Muscle layer of colon (tissue), 2 donors: ENCODE data around the gene TBX21.
A peak's percentile ranks its signal among the peaks of the same experiment; 100 is the strongest.

Source experiments
- H3K27ac ChIP-seq: one replicate; pipeline ENCODE4 v1.7.0; 2013; ENCODE audit warnings: low read depth, mild to moderate bottlenecking, low read length, moderate library complexity
- H3K27me3 ChIP-seq, 2 donors: one replicate each; pipeline ENCODE4 v1.7.0; 2013; ENCODE audit warnings: low read length in 2 of 2, mild to moderate bottlenecking in 2 of 2; ENCODE audit not compliant: insufficient read depth in 2 of 2, control insufficient read depth in 1 of 2
- H3K36me3 ChIP-seq: one replicate; pipeline ENCODE4 v1.7.0; 2013; ENCODE audit warnings: mild to moderate bottlenecking, low read length; ENCODE audit not compliant: insufficient read depth
- H3K4me1 ChIP-seq: one replicate; pipeline ENCODE4 v1.7.0; 2013; ENCODE audit warnings: mild to moderate bottlenecking, low read length; ENCODE audit not compliant: insufficient read depth
- H3K4me3 ChIP-seq, 2 donors: one replicate each; pipeline ENCODE4 v1.7.0; 2013; ENCODE audit warnings: low read length in 2 of 2, low read depth in 1 of 2, mild to moderate bottlenecking in 1 of 2, moderate library complexity in 1 of 2
- H3K9ac ChIP-seq: one replicate; pipeline ENCODE4 v1.7.0; 2013; ENCODE audit warnings: low read length
- H3K9me3 ChIP-seq: one replicate; pipeline ENCODE4 v1.7.0; 2013; ENCODE audit warnings: mild to moderate bottlenecking, low read length
- donor health status: abdominal sarcoma.
- donor health status: Adenocarcinoma of cecum.

TBX21 gene

GRCh38 chr17:47692895-47693730 lies 39.9 kb upstream of the TBX21 start:
- Histone ChIP-seq H3K27me3 (no peaks in the 10 kb centered on the region), H3K9ac (no peak overlapping the region), H3K4me3 (peak overlapping the region; percentile 45 to 57), H3K36me3 (peaks cover 6% of the 10 kb centered on the region), H3K9me3 (no peaks in the 10 kb centered on the region), H3K27ac (no peak overlapping the region), H3K4me1 (peaks cover 12% of the 10 kb centered on the region)

GRCh38 chr17:47693731-47694580 lies 39.1 kb upstream of the TBX21 start, which contains the start of gene TBKBP1:
TBKBP1 (plus strand) TSS chr17:47694161; CDS start chr17:47696113, 1,952 bp downstream.
- peak within 1 kb of the TSS; percentile 68 for H3K27ac ChIP-seq
- peaks cover 6% of the 10 kb centered on the region for H3K36me3 ChIP-seq
- no peaks in the 10 kb centered on the region for H3K9me3 ChIP-seq
- H3K9ac ChIP-seq: no peak within 1 kb of the TSS
- no peaks in the 10 kb centered on the region for H3K27me3 ChIP-seq
- peaks cover 12% of the 10 kb centered on the region for H3K4me1 ChIP-seq
- peak within 1 kb of the TSS; percentile 73 to 77 for H3K4me3 ChIP-seq

GRCh38 chr17:47694581-47695428 lies 38.2 kb upstream of the TBX21 start:
- Histone ChIP-seq H3K27ac (peak overlapping the region; percentile 68), H3K9me3 (no peaks in the 10 kb centered on the region), H3K27me3 (no peaks in the 10 kb centered on the region), H3K4me1 (peaks cover 12% of the 10 kb centered on the region), H3K4me3 (peak overlapping the region; percentile 73 to 77), H3K9ac (no peak overlapping the region), H3K36me3 (peaks cover 10% of the 10 kb centered on the region)

- peak overlapping the region; percentile 68 for H3K27ac ChIP-seq
- H3K4me1 ChIP-seq: peaks cover 12% of the 10 kb centered on the region
- no peaks in the 10 kb centered on the region for H3K27me3 ChIP-seq
- no peaks in the 10 kb centered on the region for H3K9me3 ChIP-seq
- H3K36me3 ChIP-seq: peaks cover 14% of the 10 kb centered on the region
- no peak overlapping the region for H3K9ac ChIP-seq
- peak overlapping the region; percentile 73 to 77 for H3K4me3 ChIP-seq
These were observed 37.3 kb upstream of the TBX21 start for GRCh38 chr17:47695429-47696376.

- Histone ChIP-seq H3K4me3 (no peak overlapping the region), H3K9me3 (no peaks in the 10 kb centered on the region), H3K27me3 (no peaks in the 10 kb centered on the region), H3K36me3 (peaks cover 15% of the 10 kb centered on the region), H3K27ac (no peak overlapping the region), H3K9ac (no peak overlapping the region), H3K4me1 (peaks cover 12% of the 10 kb centered on the region)
These were observed 36.1 kb upstream of the TBX21 start for GRCh38 chr17:47696717-47697642.

GRCh38 chr17:47697906-47698711 lies 34.9 kb upstream of the TBX21 start:
- no peak overlapping the region for H3K9ac ChIP-seq
- H3K4me3 ChIP-seq: no peak overlapping the region
- H3K36me3 ChIP-seq: peaks cover 15% of the 10 kb centered on the region
- no peaks in the 10 kb centered on the region for H3K9me3 ChIP-seq
- H3K27me3 ChIP-seq: no peaks in the 10 kb centered on the region
- H3K27ac ChIP-seq: no peak overlapping the region
- peaks cover 8% of the 10 kb centered on the region for H3K4me1 ChIP-seq

GRCh38 chr17:47698749-47699535 lies 34.1 kb upstream of the TBX21 start:
- no peak overlapping the region for H3K27ac ChIP-seq
- H3K27me3 ChIP-seq: no peaks in the 10 kb centered on the region
- peaks cover 15% of the 10 kb centered on the region for H3K36me3 ChIP-seq
- no peak overlapping the region for H3K9ac ChIP-seq
- peaks cover 4% of the 10 kb centered on the region for H3K4me1 ChIP-seq
- H3K9me3 ChIP-seq: no peaks in the 10 kb centered on the region
- H3K4me3 ChIP-seq: no peak overlapping the region

- Histone ChIP-seq H3K4me3 (no peak overlapping the region), H3K4me1 (peaks cover 4% of the 10 kb centered on the region), H3K9me3 (no peaks in the 10 kb centered on the region), H3K36me3 (peaks cover 15% of the 10 kb centered on the region), H3K9ac (no peak overlapping the region), H3K27me3 (no peaks in the 10 kb centered on the region), H3K27ac (no peak overlapping the region)
These were observed 33.5 kb upstream of the TBX21 start for GRCh38 chr17:47699536-47699840.
